HuH-7 (cell line): Measurements from ENCODE around the gene KRTAP5-11.
"Not testable (repeated sequence)": the region's sequence is repeated elsewhere in the genome, so short reads cannot be mapped to it uniquely, and the experiment has no call there.

ENCODE experiments used
- DNase-seq: peaks from one replicate; pipeline ENCODE4 v3.0.0; 2011; ENCODE audit warnings: low spot score

KRTAP5-11 gene, protein sequence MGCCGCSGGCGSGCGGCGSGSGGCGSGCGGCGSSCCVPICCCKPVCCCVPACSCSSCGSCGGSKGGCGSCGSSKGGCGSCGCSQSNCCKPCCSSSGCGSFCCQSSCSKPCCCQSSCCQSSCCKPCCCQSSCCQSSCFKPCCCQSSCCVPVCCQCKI

DNA sequence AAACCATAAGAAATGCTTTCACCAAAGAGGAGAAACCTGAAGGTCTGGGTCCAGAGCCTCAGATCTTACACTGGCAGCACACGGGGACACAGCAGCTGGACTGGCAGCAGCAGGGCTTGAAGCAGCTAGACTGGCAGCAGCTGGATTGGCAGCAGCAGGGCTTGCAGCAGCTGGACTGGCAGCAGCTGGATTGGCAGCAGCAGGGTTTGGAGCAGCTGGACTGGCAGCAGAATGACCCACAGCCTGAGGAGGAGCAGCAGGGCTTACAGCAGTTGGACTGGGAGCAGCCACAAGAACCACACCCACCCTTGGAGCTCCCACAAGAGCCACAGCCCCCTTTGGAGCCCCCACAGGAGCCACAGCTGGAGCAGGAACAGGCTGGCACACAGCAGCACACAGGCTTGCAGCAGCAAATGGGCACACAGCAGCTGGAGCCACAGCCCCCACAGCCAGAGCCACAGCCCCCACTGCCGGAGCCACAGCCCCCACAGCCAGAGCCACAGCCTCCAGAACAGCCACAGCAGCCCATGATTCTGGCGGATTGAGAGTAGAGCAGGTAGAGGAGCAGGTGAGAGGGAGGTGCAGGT lies at the start of gene KRTAP5-11:
KRTAP5-11 (minus strand) TSS at position 567 of the 587 bp plus-strand sequence; CDS start at position 529, 38 bp downstream.
- no peak for DNase-seq

GRCh38 chr11:71631551-71631950 lies 48.9 kb upstream of the KRTAP5-11 start:
- not testable (repeated sequence) for DNase-seq

DNA sequence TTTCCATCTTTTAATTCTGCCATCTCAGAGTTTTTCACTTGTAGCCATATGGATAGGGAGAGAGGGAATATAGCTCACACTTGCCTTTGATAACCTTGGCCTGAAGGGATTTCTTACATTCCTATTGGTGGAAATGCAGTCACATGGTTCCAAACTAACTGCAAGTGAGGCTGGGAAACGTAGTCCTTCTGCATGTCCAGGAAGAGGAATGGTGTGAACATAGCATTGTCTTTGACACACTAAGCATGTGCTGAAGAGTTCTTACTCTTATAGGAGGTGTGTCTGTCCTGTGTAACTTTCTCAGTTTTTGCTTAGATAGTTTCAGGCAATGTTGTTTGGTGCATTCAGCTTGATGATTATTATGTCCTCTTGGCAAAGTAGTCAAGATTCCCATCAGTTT lies 47.4 kb upstream of the KRTAP5-11 start:
- not testable (repeated sequence) for DNase-seq

DNA sequence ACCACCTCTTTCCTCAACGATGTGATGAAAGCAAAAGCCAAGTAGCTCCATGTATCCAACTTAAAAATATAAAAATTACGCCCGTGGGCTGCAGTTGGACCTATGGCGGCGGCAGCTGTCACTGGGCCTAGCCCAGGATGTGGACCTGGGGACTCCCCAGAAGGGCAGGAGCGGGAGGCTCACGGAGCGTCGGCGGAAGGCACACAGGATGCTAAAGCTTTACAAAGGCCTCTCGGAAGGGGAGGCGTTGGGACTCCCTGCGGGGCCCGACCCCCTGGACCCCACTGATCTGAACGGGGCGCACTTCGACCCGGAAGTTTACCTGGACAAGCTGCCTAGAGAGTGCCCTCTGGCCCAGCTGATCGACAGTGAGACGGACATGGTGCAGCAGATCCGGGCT lies 46.3 kb upstream of the KRTAP5-11 start:
- DNase-seq = not testable (repeated sequence)

DNA sequence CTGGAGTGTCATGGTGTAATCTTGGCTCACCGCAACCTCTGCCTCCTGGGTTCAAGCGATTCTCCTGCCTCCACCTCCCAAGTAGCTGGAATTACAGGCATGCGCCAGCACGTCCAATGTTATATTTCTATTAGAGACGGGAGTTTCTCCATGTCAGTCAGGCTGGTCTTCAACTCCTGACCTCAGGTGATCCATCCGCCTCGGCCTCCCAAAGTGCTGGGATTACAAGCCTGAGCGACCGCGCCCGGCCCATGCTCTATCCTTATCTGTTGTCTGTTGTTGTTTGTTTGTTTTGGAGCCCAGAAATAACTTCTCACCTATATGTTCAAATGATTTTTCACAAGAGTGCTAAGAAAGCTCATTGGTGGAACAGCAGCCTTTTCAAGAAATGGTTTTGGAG lies 40.6 kb upstream of the KRTAP5-11 start:
- DNase-seq = not testable (repeated sequence)

DNA sequence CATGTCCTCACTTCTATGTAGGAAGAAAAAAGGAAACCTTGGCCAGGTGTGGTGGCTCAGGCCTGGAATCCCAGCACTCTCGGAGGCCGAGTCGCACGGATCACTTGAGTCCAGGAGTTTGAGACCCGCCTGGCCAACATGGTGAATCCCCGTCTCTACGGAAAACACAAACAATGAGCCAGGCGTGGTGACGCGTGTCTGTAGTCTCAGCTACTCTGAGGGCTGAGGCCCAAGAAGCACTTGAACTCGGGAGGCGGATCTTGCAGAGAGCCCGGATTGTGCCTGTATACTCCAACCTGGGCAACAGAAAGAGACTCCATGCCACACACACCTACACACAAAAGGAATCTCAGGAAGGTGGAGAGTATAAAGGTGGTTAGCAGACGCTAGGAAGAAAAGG lies 39.9 kb upstream of the KRTAP5-11 start:
- not testable (repeated sequence) for DNase-seq

- DNase-seq = not testable (repeated sequence)
Observed at GRCh38 chr11:71615003-71615402, 32.3 kb upstream of the KRTAP5-11 start.

DNA sequence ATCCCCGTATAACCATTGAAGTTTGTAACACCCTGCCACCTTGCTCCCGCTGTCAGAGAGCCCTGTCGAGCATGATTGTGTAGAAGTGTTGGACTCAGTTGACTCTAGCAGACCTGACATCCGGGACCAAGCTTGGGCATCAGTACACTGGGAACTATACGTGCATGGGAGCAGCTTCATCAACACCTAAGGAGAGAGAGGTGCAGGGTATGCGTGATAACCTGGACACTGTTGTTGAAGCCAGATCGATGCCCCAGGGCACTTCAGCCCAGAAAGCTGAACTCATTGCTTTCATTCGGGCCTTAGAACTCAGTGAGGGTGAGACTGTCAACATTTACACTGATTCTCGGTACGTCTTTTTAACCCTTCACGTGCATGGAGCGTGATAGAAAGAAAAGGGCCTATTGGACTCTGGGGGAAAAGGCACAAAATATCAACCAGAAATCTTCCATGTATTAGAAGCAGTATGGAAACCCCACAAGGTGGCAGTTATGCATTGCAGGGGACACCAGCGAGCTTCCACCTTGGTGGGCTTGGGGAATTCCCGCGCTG lies 31.8 kb upstream of the KRTAP5-11 start:
- DNase-seq = not testable (repeated sequence)

GRCh38 chr11:71613931-71614330 lies 31.3 kb upstream of the KRTAP5-11 start:
- DNase-seq = not testable (repeated sequence)

DNA sequence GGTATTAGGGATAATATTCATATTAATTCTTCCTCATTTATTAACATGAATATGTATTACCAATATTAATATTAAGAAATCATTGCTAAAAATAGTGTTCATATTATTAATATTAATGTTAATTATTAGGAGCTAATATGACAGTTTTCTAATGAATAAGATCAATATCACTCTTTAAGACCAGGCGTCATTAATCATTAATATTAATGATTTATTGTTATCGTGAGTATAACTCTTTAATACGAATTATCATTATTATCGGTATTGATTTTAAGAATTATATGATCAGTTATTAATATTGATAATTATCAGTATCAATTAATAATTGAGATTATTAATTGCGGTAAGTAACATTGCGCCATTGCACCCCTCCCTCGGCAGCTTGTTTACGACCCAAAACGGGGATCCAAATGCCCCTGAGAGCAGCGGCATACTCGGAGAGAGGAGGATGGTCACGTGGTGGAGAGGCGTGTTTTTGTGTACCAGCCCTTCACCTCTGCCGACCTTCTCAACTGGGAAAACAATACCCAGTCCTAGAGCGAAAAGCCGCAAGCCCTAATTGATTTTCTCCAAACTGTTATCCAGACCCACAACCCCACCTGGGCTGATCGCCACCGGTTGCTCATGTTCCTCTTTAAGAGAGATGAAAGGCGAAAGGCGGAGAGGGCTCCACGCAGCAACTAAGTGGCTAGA lies 28.7 kb upstream of the KRTAP5-11 start:
- not testable (repeated sequence) for DNase-seq

- DNase-seq = not testable (repeated sequence)
Observed at GRCh38 chr11:71608272-71608671, 25.6 kb upstream of the KRTAP5-11 start.

GRCh38 chr11:71607520-71608216 lies 25.0 kb upstream of the KRTAP5-11 start:
- DNase-seq = not testable (repeated sequence)

GRCh38 chr11:71606853-71607519 lies 24.3 kb upstream of the KRTAP5-11 start:
- DNase-seq = not testable (repeated sequence)

DNA sequence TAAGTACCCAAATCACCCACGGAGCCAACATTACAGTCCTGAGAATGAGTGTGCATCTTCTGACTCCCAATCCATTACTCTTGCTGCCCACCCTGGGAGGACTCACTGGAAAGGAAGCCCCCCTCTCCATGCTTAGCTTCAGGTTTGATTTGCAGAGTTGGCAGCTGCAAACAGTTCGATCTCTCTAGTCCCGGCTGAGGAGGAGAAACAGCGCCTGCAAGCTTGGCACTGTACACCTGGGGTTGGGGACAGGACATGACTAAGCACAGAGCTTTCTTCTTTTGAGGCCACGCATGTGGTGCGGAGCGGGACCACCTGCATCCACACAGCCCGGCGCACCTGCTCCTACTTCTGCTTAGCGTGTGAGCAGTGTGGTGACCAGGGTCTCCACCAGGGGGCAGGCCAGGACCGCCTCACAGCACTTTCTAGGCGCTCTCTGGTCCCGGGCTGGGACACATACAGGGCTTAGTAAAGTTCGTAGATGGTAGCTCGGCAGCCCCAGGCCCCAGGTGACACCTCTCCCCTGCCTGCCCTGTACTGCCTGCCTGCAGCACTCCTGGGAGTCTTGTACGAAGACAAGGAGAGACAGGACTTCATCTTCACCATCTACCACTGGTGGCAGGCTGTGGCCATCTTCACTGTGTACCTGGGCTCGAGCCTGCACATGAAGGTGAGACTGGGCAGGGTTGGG lies 22.3 kb upstream of the KRTAP5-11 start:
- DNase-seq = not testable (repeated sequence)

DNA sequence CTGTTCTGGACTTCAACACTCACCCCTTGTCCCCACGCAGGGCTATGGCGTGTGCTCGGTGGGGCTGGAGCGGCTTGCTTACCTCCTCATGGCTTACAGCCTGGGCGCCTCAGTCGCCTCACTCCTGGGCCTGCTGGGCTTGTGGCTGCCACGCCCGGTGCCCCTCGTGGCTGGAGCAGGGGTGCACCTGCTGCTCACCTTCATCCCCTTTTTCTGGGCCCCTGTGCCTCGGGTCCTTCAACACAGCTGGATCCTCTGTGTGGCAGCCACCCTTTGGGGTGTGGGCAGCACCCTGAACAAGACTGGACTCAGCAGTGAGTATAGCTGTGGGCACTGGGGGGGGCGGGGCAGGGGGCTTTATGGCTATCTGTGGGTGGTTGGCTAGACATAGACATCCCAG lies 20.5 kb upstream of the KRTAP5-11 start:
- not testable (repeated sequence) for DNase-seq

DNA sequence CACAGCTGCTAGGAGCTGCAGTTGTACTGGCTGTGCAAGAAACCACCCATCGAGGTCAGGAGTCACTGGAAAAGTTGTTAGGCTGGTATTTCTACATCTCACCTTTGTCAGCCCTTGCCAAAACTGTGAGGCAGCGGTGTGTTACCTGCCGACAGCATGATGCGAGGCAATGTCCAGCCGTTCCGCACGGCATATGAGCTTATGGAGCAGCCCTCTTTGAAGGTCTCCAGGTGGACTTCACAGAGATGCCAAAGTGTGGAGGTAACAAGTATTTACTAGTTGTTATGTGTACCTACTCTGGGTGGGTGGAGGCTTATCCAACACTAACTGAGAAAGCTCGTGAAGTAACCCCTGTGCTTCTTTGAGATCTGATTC lies 6.9 kb upstream of the KRTAP5-11 start:
- DNase-seq = not testable (repeated sequence)

- not testable (repeated sequence) for DNase-seq
Observed at GRCh38 chr11:71588822-71589545, 6.3 kb upstream of the KRTAP5-11 start.

DNA sequence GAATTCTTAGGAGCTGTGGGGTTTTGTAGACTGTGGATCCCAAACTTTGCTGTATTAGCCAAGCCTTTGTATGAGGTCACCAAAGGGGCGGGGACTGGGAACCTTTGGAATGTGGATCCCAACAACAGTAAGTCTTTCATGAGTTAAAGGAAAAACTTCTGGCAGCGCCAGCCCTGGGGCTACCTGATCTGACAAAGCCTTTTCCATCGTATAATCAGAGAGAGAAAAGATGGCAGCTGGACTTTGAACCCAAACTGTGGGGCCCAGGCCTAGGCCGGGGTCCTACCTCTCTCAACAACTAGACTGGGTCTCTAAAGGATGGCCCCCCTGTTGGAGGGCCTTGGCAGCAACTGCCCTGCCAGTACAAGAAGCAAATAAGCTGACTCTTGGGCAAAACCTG lies 5.6 kb upstream of the KRTAP5-11 start:
- DNase-seq = not testable (repeated sequence)

- DNase-seq = not testable (repeated sequence)
Observed at GRCh38 chr11:71585673-71586072, 3.0 kb upstream of the KRTAP5-11 start.

- not testable (repeated sequence) for DNase-seq
Observed at GRCh38 chr11:71582969-71583368, 294 bp upstream of the KRTAP5-11 start.
